Cardiac muscle cell (in vitro differentiated cells and primary cell): ENCODE measurements around the gene TMEM106B. TPM values are rescaled to one million over a fixed set of nuclear protein-coding genes. Genes with fewer than 3 reads are reported as not detected.

Experiments
- DNase-seq, 2 donors: peaks; one replicate each; pipeline versions ENCODE4 v3.0.0 to v3.0.0-alpha.2; 2010 to 2017; ENCODE audit warnings: low read depth in 1 of 2, low spot score in 1 of 2
- H3K27ac ChIP-seq: fragments of 200-600 bp; sonication (generic); 2 replicates; pipeline ENCODE4 v1.5.1; 2016
- H3K27me3 ChIP-seq: fragments of 200-600 bp; sonication (generic); 2 replicates; pipeline ENCODE4 v1.6.0; 2016; ENCODE audit warnings: control low read depth
- H3K36me3 ChIP-seq: fragments of 200-600 bp; sonication (generic); 2 replicates; pipeline ENCODE4 v1.5.1; 2016; ENCODE audit warnings: control low read depth
- H3K4me1 ChIP-seq: fragments of 200-600 bp; sonication (generic); 2 replicates; pipeline ENCODE4 v1.8.1; 2017; ENCODE audit warnings: low read depth, mild to moderate bottlenecking, mixed run types
- H3K4me3 ChIP-seq: fragments of 200-600 bp; sonication (generic); 2 replicates; pipeline ENCODE4 v1.5.1; 2016; ENCODE audit warnings: mild to moderate bottlenecking
- H3K9me3 ChIP-seq: fragments of 200-600 bp; sonication (generic); 2 replicates; pipeline ENCODE4 v1.5.1; 2017; ENCODE audit warnings: low read depth, mild to moderate bottlenecking, control low read depth
- polyA plus RNA-seq: library from polyadenylated mRNA; unstranded; fragments of >200 nt; fragmentation: Nextera tagmentation; extraction: Ambion mirVana; gene quantifications from 2 replicates; pipeline ENCODE4 v1.2.1, GENCODE V29; 2016
- total RNA-seq: library from RNA; depleted of rRNA; stranded (reverse); fragments of >200 nt; gene quantifications from 2 replicates; pipeline ENCODE4 v1.2.3, GENCODE V29; 2016
- TF ChIP-seq, protein P1 (sequence below): IDR thresholded peaks from 2 replicates; pipeline ENCODE4 v1.5.1; 2012; ENCODE audit warnings: low read depth, mild to moderate bottlenecking, low read length

TMEM106B gene
- total and polyA plus RNA-seq, 2 experiments from 2014 or later, result 51.6 to 86.7 TPM

DNA sequence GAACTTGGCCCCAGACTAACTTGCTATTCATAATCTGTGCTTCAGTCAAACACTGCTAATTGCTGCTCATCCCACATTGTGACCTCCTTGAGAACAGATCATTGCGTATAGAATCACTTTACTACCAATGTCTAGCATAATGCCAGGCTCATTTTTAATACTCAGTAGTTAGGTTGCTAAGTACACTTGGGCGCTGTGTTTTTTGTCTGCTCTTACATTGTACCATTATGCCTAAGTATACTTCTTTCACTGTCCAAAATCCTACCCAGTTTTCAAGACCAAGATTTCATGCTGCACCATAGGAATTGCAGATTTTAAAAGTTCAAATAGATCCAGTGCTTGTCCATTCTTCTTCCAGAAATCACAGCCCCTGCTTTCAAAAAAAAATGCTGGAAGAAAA, 32.8 kb upstream of the TMEM106B start:
- DNase-seq, result no peak
- H3K27me3 ChIP-seq, result no peaks in the 10 kb centered on the region
- no peaks in the 10 kb centered on the region for H3K4me1 ChIP-seq
- H3K36me3 ChIP-seq, result no peaks in the 10 kb centered on the region
- TF ChIP-seq, protein P1, sequence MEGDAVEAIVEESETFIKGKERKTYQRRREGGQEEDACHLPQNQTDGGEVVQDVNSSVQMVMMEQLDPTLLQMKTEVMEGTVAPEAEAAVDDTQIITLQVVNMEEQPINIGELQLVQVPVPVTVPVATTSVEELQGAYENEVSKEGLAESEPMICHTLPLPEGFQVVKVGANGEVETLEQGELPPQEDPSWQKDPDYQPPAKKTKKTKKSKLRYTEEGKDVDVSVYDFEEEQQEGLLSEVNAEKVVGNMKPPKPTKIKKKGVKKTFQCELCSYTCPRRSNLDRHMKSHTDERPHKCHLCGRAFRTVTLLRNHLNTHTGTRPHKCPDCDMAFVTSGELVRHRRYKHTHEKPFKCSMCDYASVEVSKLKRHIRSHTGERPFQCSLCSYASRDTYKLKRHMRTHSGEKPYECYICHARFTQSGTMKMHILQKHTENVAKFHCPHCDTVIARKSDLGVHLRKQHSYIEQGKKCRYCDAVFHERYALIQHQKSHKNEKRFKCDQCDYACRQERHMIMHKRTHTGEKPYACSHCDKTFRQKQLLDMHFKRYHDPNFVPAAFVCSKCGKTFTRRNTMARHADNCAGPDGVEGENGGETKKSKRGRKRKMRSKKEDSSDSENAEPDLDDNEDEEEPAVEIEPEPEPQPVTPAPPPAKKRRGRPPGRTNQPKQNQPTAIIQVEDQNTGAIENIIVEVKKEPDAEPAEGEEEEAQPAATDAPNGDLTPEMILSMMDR, result no peak
- no peak overlapping the region for H3K27ac ChIP-seq
- no peaks in the 10 kb centered on the region for H3K9me3 ChIP-seq
- H3K4me3 ChIP-seq, result no peak overlapping the region

DNA sequence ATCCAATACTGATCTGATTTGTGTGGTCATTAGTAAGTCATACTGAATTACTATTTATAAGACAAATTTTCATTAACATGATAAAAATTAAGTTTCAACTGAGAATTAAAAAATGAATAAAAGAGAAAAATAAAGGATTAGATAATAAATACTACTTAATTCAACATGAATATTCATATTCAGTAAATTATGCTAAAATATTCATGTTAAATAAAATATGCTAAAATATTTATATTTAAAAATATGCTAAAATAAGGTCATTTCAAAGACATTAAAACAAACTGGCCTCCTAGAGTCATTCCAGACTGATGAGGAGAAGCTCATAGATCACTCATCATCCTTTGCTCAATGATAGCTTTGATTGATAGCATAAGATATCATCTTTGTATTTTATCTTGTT, 16.7 kb upstream of the TMEM106B start:
- no peaks in the 10 kb centered on the region for H3K9me3 ChIP-seq
- no peak overlapping the region for H3K4me3 ChIP-seq
- TF ChIP-seq, protein P1, result no peak
- H3K4me1 ChIP-seq, result no peaks in the 10 kb centered on the region
- H3K27ac ChIP-seq, result no peak overlapping the region
- H3K27me3 ChIP-seq, result no peaks in the 10 kb centered on the region
- H3K36me3 ChIP-seq, result no peaks in the 10 kb centered on the region
- no peak for DNase-seq

- Histone ChIP-seq H3K4me1 (no peaks in the 10 kb centered on the region), H3K9me3 (no peaks in the 10 kb centered on the region), H3K4me3 (no peak overlapping the region), H3K27ac (no peak overlapping the region), H3K36me3 (no peaks in the 10 kb centered on the region), H3K27me3 (no peaks in the 10 kb centered on the region)
- TF ChIP-seq, protein P1, result no peak
- DNase-seq, result no peak
Observed at GRCh38 chr7:12196386-12196785, 14.7 kb upstream of the TMEM106B start.

DNA sequence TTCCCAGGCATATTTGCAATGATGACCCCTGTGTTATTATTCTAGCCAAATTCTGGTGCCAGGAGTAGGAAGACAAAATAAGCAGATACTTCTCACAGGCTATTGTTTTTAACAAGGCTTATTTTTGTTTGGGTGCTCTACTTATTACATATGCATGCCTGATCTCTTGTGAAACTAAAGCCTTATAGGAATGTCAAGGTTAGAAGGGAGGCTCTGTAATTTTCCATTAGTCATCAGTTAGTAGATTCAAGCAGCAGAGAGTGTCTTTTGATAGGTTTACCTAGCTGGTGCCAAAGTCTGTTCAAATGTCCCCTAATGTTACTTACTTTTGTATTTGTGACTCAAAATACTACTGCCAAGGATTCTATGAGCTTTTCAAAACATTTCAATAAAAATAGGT, 11.7 kb upstream of the TMEM106B start:
- H3K4me3 ChIP-seq, result no peak overlapping the region
- H3K36me3 ChIP-seq, result no peaks in the 10 kb centered on the region
- H3K9me3 ChIP-seq, result no peaks in the 10 kb centered on the region
- no peaks in the 10 kb centered on the region for H3K27me3 ChIP-seq
- H3K27ac ChIP-seq, result no peak overlapping the region
- no peaks in the 10 kb centered on the region for H3K4me1 ChIP-seq
- TF ChIP-seq, protein P1, result no peak
- peak in 1 of 2 donors; percentile 9 for DNase-seq

DNA sequence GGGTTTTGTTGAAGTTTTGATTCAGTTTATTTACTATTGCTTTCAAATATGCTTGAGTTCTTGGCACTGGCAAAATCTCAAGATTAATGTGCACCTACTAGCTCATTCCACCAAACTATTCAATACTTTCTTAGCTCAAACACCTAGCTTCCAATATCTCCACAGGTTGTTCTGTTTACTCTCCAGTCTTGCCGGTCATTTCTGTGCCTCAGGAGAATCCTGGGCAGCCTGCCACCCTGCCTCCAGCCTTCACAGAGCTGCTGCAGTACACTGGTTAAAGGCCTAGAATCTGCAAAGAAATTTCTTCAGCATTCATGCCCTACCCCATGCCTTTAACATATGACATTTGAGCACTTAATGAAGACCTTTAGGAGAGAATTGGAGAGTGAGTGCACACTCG, 4.0 kb upstream of the TMEM106B start:
- TF ChIP-seq, protein P1, result no peak
- Histone ChIP-seq H3K4me1 (no peaks in the 10 kb centered on the region), H3K27me3 (no peaks in the 10 kb centered on the region), H3K4me3 (no peak overlapping the region), H3K36me3 (no peaks in the 10 kb centered on the region), H3K9me3 (no peaks in the 10 kb centered on the region), H3K27ac (no peak overlapping the region)
- no peak for DNase-seq

DNA sequence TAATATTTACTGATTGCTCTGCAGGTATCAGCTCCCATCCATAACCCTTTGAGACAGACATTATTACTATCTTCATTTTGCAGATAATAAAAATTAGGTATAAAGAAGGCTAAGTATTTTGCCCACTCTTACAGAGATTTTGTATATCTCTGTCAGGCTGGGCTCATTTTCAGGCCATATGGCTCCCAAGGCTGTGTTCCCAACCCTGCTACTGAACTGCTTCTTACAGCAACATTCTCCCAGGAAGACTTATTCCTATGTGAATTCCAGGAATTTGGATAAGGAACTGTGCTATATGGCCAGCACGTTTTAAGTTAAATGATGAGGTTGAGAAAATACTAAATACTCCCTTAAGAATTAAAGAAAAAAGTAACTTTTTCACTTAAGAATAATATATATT, 1.9 kb upstream of the TMEM106B start:
- H3K9me3 ChIP-seq, result no peaks in the 10 kb centered on the region
- no peaks in the 10 kb centered on the region for H3K36me3 ChIP-seq
- H3K27me3 ChIP-seq, result no peaks in the 10 kb centered on the region
- peaks cover 9% of the 10 kb centered on the region for H3K4me1 ChIP-seq
- TF ChIP-seq, protein P1, result no peak
- H3K27ac ChIP-seq, result no peak overlapping the region
- no peak for DNase-seq
- no peak overlapping the region for H3K4me3 ChIP-seq
